GM12878 (cell line): ENCODE measurements around the gene DDX39B. TPM values are rescaled to one million over a fixed set of nuclear protein-coding genes. Genes with fewer than 3 reads are reported as not detected.
"Not testable (repeated sequence)": the region's sequence is repeated elsewhere in the genome, so short reads cannot be mapped to it uniquely, and the experiment has no call there.

Source experiments
- ATAC-seq: fragments of 200-7000 bp; cut with Tn5 transposase; 3 replicates; pipeline ENCODE4 v1.9.1; 2020; ENCODE audit warnings: mild to moderate bottlenecking, moderate library complexity
- BruUV-seq: library from RNA; stranded (reverse); fragments of 400-500 nt; replicated peaks from 2 replicates; lab custom pipeline; 2021; lab: Mats Ljungman, UMichigan
- CTCF ChIA-PET: fragments of 300-600 bp; sonication (Branson Sonifier 250); formaldehyde crosslinking; extraction: SDS; loops from one replicate; lab custom pipeline; 2021; ENCODE audit warnings: inconsistent platforms; lab: Yijun Ruan, JAX
- POLR2A ChIA-PET: fragments of 350-600 bp; formaldehyde crosslinking; extraction: SDS; loops from one replicate; lab custom pipeline; 2021; ENCODE audit warnings: inconsistent platforms; lab: Charles Lee
- RAD21 ChIA-PET: fragments of 300-600 bp; sonication (Branson Sonifier 250); formaldehyde crosslinking; loops from one replicate; lab custom pipeline; 2023; ENCODE audit warnings: antibody characterized with exemption; ENCODE audit not compliant: unreplicated experiment; lab: Charles Lee
- SMC1A ChIA-PET: fragments of 300-600 bp; sonication (Branson Sonifier 250); formaldehyde crosslinking; loops from one replicate; lab custom pipeline; 2023; ENCODE audit not compliant: unreplicated experiment, uncharacterized antibody; lab: Charles Lee
- DNase-seq: peaks from one replicate; pipeline ENCODE4 v3.0.0-alpha.2; 2011; ENCODE audit warnings: low read depth, low spot score
- FAIRE-seq: peaks from 3 replicates; lab custom pipeline; 2011; peaks lifted over from hg19 to GRCh38; lab: Jason Lieb, UNC
- H2AFZ ChIP-seq: 2 replicates; pipeline ENCODE4 v1.6.0; 2011; ENCODE audit warnings: low read depth, low read length, control low read depth; ENCODE audit not compliant: control insufficient read depth
- H3K27ac ChIP-seq: 2 replicates; pipeline ENCODE4 v1.5.1; 2011; ENCODE audit warnings: control low read depth; ENCODE audit not compliant: control insufficient read depth, insufficient read depth
- H3K27me3 ChIP-seq, 2 experiments: replicated peaks in 1 of 2; 2 replicates each; pipeline versions ENCODE4 v1.6.0 to v1.6.1; 2011; ENCODE audit warnings: low read length in 1 of 2; ENCODE audit not compliant: control insufficient read depth in 2 of 2, insufficient read depth in 2 of 2
- H3K36me3 ChIP-seq, 2 experiments: 2 replicates each; pipeline ENCODE4 v1.5.1; 2011; ENCODE audit warnings: low read length in 1 of 2; ENCODE audit not compliant: control insufficient read depth in 2 of 2, insufficient read depth in 2 of 2
- H3K4me1 ChIP-seq: 2 replicates; pipeline ENCODE4 v1.6.1; 2011; ENCODE audit warnings: mild to moderate bottlenecking, low read length, moderate library complexity, mixed read lengths; ENCODE audit not compliant: control insufficient read depth, insufficient read depth
- H3K4me2 ChIP-seq: 2 replicates; pipeline ENCODE4 v1.6.0; 2011; ENCODE audit warnings: control low read depth; ENCODE audit not compliant: control insufficient read depth, insufficient read depth
- H3K4me3 ChIP-seq: fragments of 200-600 bp; sonication (generic); 2 replicates; pipeline ENCODE4 v1.5.1; 2016
- H3K79me2 ChIP-seq: 2 replicates; pipeline ENCODE4 v1.6.0; 2011; ENCODE audit warnings: low read length; ENCODE audit not compliant: control insufficient read depth, insufficient read depth
- H3K9ac ChIP-seq: 2 replicates; pipeline ENCODE4 v1.8.0; 2011; ENCODE audit warnings: low read length, control low read depth, mixed read lengths; ENCODE audit not compliant: control insufficient read depth, insufficient read depth
- H3K9me3 ChIP-seq: replicated peaks from 3 replicates; pipeline ENCODE4 v1.5.1; 2011; ENCODE audit warnings: mild to moderate bottlenecking, low read length; ENCODE audit not compliant: control insufficient read depth, insufficient read depth
- H4K20me1 ChIP-seq: 2 replicates; pipeline ENCODE4 v1.6.0; 2011; ENCODE audit not compliant: control insufficient read depth, insufficient read depth
- HDAC6 ChIP-seq: fragments of 200-600 bp; sonication (generic); IDR thresholded peaks from one replicate; pipeline ENCODE4 v1.8.0; 2017; ENCODE audit warnings: antibody characterized with exemption; ENCODE audit not compliant: unreplicated experiment
- KDM1A ChIP-seq: fragments of 200-600 bp; sonication (generic); IDR thresholded peaks from 2 replicates; pipeline ENCODE4 v1.6.1; 2016; ENCODE audit warnings: borderline replicate concordance
- SREBF2 ChIP-seq: IDR thresholded peaks from 2 replicates; pipeline ENCODE4 v1.6.1; 2012; ENCODE audit warnings: mild to moderate bottlenecking, low read length
- WGBS: methylation state at CpG from one replicate; pipeline ENCODE4 v1.1.6; 2016; ENCODE audit warnings: low lambda C conversion rate; ENCODE audit not compliant: insufficient replicate concordance, insufficient coverage; ENCODE audit errors: missing lambda C conversion rate; 5-methylcytosine and 5-hydroxymethylcytosine counted together
- in situ Hi-C: fragments of 300-500 bp; cut with MboI; formaldehyde crosslinking; loops from 9 replicates; pipeline ENCODE4 v1.14.3; 2018; ENCODE audit warnings: mixed read lengths
- intact Hi-C: fragments of 100-400 bp; cut with micrococcal nuclease; formaldehyde crosslinking; loops from one replicate; pipeline ENCODE4 v1.14.2; 2022; ENCODE audit not compliant: unreplicated experiment
- polyA plus RNA-seq, 11 experiments: library from polyadenylated mRNA; depleted of rRNA in 4 of 11; unstranded in 6 of 11; stranded (reverse) in 5 of 11; fragments of >200 nt; fragmentation: Nextera tagmentation in 4 of 11; fragmentation: Illumina TruSeq in 1 of 11; extraction: Ambion mirVana in 4 of 11; extraction: Trizol in 1 of 11; gene quantifications; 1 replicate in 1 of 11; 2 replicates in 10 of 11; pipeline versions ENCODE4 v1.2.1 to v1.2.3, GENCODE V29; 2011 to 2016; ENCODE audit warnings: inconsistent platforms in 2 of 11, missing spikeins in 2 of 11, low read depth in 1 of 11
- total RNA-seq, 4 experiments: library from RNA; depleted of rRNA in 3 of 4; stranded (reverse); fragments of >200 nt in 3 of 4; fragmentation: Illumina TruSeq in 1 of 4; extraction: Trizol in 1 of 4; gene quantifications; 2 replicates each; pipeline versions ENCODE4 v1.2.1 to v1.2.3, GENCODE V29; 2013 to 2021
- TF ChIP-seq, protein P1 (sequence below), 3 experiments: IDR thresholded peaks in 2 of 3; conservative IDR thresholded peaks in 1 of 3; 2 replicates each; pipeline ENCODE4 v1.5.1; 2011; ENCODE audit warnings: low read depth in 3 of 3, low read length in 3 of 3, mild to moderate bottlenecking in 3 of 3, control low read depth in 2 of 3, moderate library complexity in 2 of 3, inconsistent platforms in 1 of 3, mixed read lengths in 1 of 3; ENCODE audit not compliant: control insufficient read depth in 2 of 3, insufficient read depth in 1 of 3; ENCODE audit errors: extremely low read depth in 1 of 3

Gene DDX39B
- total and polyA plus RNA-seq, 10 of the 15 experiments (the other 5 are each of a cell fraction or from before 2014, with no cell fraction given) = 271 to 661 (median 330) TPM

DNA sequence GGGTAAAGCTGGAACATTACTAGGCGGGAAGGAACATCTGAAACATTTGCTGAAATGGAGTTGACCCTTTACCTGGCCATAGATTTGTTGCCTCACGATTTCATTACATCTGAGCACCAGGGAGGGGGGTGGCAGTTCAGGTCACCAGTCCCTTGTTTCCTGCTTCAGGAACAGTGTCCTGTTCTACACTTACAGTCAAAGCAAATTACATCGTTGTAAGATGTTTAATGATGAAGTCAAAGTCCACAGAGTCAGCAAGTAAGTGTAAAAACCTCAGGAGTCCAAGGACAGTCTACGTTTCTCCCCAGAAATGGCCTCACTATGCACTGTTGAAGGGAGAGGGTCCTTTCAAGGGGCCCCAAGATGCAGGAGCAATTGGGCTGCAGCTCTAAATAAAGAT, 52.7 kb downstream of the DDX39B start (continued):
- TF ChIP-seq SREBF2 (no peak), KDM1A (no peak), HDAC6 (no peak)
- TF ChIP-seq, protein P1, sequence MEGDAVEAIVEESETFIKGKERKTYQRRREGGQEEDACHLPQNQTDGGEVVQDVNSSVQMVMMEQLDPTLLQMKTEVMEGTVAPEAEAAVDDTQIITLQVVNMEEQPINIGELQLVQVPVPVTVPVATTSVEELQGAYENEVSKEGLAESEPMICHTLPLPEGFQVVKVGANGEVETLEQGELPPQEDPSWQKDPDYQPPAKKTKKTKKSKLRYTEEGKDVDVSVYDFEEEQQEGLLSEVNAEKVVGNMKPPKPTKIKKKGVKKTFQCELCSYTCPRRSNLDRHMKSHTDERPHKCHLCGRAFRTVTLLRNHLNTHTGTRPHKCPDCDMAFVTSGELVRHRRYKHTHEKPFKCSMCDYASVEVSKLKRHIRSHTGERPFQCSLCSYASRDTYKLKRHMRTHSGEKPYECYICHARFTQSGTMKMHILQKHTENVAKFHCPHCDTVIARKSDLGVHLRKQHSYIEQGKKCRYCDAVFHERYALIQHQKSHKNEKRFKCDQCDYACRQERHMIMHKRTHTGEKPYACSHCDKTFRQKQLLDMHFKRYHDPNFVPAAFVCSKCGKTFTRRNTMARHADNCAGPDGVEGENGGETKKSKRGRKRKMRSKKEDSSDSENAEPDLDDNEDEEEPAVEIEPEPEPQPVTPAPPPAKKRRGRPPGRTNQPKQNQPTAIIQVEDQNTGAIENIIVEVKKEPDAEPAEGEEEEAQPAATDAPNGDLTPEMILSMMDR (IDR thresholded peaks at IDR 0.05 in 2 of 3, conservative IDR thresholded peaks at IDR 0.05 in 1 of 3; ENCODE audit: control insufficient read depth in 2 of 3, extremely low read depth in 1 of 3, insufficient read depth in 1 of 3, low read depth in 3 of 3, low read length in 3 of 3) = no peak

GRCh38 chr6:31487674-31488073, 54.1 kb downstream of the DDX39B start:
- CTCF ChIA-PET = interaction anchor here (1.4 kb wide), 1 partner anchor 97 kb away, joined by 4 read pairs; no protein-coding TSS in a partner anchor
- intact Hi-C loops, FAIRE-seq, H3K4me2 ChIP-seq, H3K36me3 ChIP-seq, H3K9ac ChIP-seq, ATAC-seq, RAD21 ChIA-PET, BruUV-seq, H3K79me2 ChIP-seq, DNase-seq, H3K4me1 ChIP-seq, H2AFZ ChIP-seq, H3K4me3 ChIP-seq, SMC1A ChIA-PET, POLR2A ChIA-PET, H3K27me3 ChIP-seq, H4K20me1 ChIP-seq, in situ Hi-C loops, H3K9me3 ChIP-seq: not testable (repeated sequence)
- 61% methylated on average over 6 of the region's 6 CpGs for WGBS
- peak overlapping the region; percentile 11; the same call in 1 of the 2 replicates for H3K27ac ChIP-seq

DNA sequence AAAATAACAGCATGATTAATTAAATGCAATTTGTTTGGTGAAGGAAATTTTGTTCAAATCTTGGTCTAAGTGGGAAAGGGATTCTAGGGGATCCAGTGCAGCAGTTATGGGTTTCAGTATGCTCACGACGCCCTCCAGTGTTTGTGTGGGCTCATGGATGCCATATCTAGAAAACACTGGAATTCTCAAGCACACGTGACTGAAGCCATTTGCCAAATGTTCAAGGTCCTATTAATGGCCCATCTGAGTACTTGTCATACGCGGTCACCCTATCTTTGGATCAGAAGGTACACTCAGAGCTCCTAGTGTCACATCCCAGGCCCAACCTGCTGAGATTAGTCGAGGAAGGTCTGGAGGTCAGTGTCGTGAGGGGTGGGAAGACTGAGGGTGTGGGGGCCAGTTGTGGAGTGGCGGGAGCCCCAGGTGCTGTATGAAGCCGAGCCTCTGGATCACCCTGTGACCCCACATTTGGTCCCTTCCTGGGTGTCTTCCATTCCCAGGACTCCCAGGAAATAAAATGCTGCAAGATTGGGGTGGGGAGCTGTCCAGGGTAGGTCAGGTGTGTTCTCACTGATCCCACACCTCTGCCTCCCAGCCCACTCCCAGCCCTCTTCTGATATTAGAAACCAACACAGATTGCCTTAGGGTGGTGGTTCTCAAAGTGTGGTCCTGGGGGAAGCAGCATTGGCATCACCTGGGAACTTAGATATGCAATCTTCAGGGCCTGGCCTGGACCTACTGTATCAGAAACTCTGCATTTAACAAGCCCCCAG, 55.6 kb downstream of the DDX39B start:
- intact Hi-C loops, H2AFZ ChIP-seq, RAD21 ChIA-PET, H3K9me3 ChIP-seq, H3K9ac ChIP-seq, H3K27ac ChIP-seq, H3K27me3 ChIP-seq, H3K4me1 ChIP-seq, H3K79me2 ChIP-seq, in situ Hi-C loops, SMC1A ChIA-PET, POLR2A ChIA-PET, DNase-seq, H3K4me2 ChIP-seq, H3K4me3 ChIP-seq, H3K36me3 ChIP-seq, H4K20me1 ChIP-seq, BruUV-seq: not testable (repeated sequence)
- FAIRE-seq (peak; percentile 71), ATAC-seq (peak; percentile 50)
- CTCF ChIA-PET = interaction anchor here (1.4 kb wide), 1 partner anchor 96 kb away, joined by 4 read pairs; no protein-coding TSS in a partner anchor
- WGBS = no CpG with 5 or more reads among the region's 9 CpGs
